ENCODE results near the gene PARP12. TPM values are rescaled to one million over a fixed set of nuclear protein-coding genes. Genes with fewer than 3 reads are reported as not detected.

PARP12 gene
- total and polyA plus RNA-seq, 3 donors from 2014 or later, result 39.4 to 63.1 (median 54.6) TPM

GRCh38 chr7:139991269-139991666 lies 71.5 kb downstream of the PARP12 start:
- DNase-seq, result no peak
- no peak overlapping the region for H3K4me3 ChIP-seq
- H3K27ac ChIP-seq, result no peak overlapping the region
- WGBS, 2 donors, result 76 to 88% methylated on average over 5 of the region's 5 CpGs
- H3K4me1 ChIP-seq, result no peaks in the 10 kb centered on the region
- intact Hi-C loops (cut with DNase I; ENCODE audit: low total_unique reads), result no loop called here
- no peaks in the 10 kb centered on the region for H3K27me3 ChIP-seq
- no peaks in the 10 kb centered on the region for H3K9me3 ChIP-seq
- no peak for TF ChIP-seq CTCF (IDR thresholded peaks at IDR 0.05)
- TF ChIP-seq POLR2A (IDR thresholded peaks at IDR 0.05), result no peak
- H3K36me3 ChIP-seq (ENCODE audit: low read depth, missing control alignments), result no peaks in the 10 kb centered on the region

GRCh38 chr7:139990571-139991268 lies 72.0 kb downstream of the PARP12 start:
- WGBS, 2 donors, result 90 to 95% methylated on average over 22 of the region's 22 CpGs
- DNase-seq, result no peak
- intact Hi-C loops (cut with DNase I; ENCODE audit: low total_unique reads), result no loop called here

GRCh38 chr7:139990142-139990535 lies 72.6 kb downstream of the PARP12 start:
- intact Hi-C loops (cut with DNase I; ENCODE audit: low total_unique reads), result no loop called here
- Histone ChIP-seq H3K36me3 (ENCODE audit: low read depth, missing control alignments) (no peaks in the 10 kb centered on the region), H3K4me1 (no peaks in the 10 kb centered on the region), H3K9me3 (no peaks in the 10 kb centered on the region), H3K27me3 (no peaks in the 10 kb centered on the region), H3K27ac (no peak overlapping the region), H3K4me3 (no peak overlapping the region)
- no peak for DNase-seq
- 88 to 97% methylated on average over 5 to 10 of the region's 10 CpGs for WGBS, 2 donors
- TF ChIP-seq POLR2A (IDR thresholded peaks at IDR 0.05), result no peak
- TF ChIP-seq CTCF (IDR thresholded peaks at IDR 0.05), result no peak

More at GRCh38 chr7:139990571-139991268, 72.0 kb downstream of the PARP12 start:
- Histone ChIP-seq H3K4me1 (no peaks in the 10 kb centered on the region), H3K9me3 (no peaks in the 10 kb centered on the region), H3K4me3 (no peak overlapping the region), H3K36me3 (ENCODE audit: low read depth, missing control alignments) (no peaks in the 10 kb centered on the region), H3K27me3 (no peaks in the 10 kb centered on the region), H3K27ac (no peak overlapping the region)
- no peak for TF ChIP-seq POLR2A (IDR thresholded peaks at IDR 0.05)
- TF ChIP-seq CTCF (IDR thresholded peaks at IDR 0.05), result no peak

GRCh38 chr7:139989366-139990141 lies 73.2 kb downstream of the PARP12 start:
- no peaks in the 10 kb centered on the region for H3K36me3 ChIP-seq (ENCODE audit: low read depth, missing control alignments)
- no peaks in the 10 kb centered on the region for H3K9me3 ChIP-seq
- DNase-seq, result no peak
- H3K27ac ChIP-seq, result no peak overlapping the region
- 87 to 89% methylated on average over 12 of the region's 12 CpGs for WGBS, 2 donors
- no peak overlapping the region for H3K4me3 ChIP-seq
- no peaks in the 10 kb centered on the region for H3K4me1 ChIP-seq
- intact Hi-C loops (cut with DNase I; ENCODE audit: low total_unique reads), result no loop called here
- no peak for TF ChIP-seq CTCF (IDR thresholded peaks at IDR 0.05)
- TF ChIP-seq POLR2A (IDR thresholded peaks at IDR 0.05), result no peak
- H3K27me3 ChIP-seq, result no peaks in the 10 kb centered on the region

Data from testis (tissue), 3 donors.